NCI-H2081 treated with DMSO at 0.1 percent for 48 hours (cell line): ENCODE measurements around the gene LRRC8B.
"Not testable (repeated sequence)": the region's sequence is repeated elsewhere in the genome, so short reads cannot be mapped to it uniquely, and the experiment has no call there.

Experiments used
- DNase-seq: peaks from one replicate; lab custom pipeline; 2025; lab: John Stamatoyannopoulos, UW

LRRC8B gene

GRCh38 chr1:89584781-89585180 is 60.2 kb downstream of the LRRC8B start:
- DNase-seq: no peak

- no peak for DNase-seq
Observed at GRCh38 chr1:89587729-89588161, 63.1 kb downstream of the LRRC8B start.

GRCh38 chr1:89588480-89588879 is 63.9 kb downstream of the LRRC8B start:
- no peak for DNase-seq

- DNase-seq: no peak
Observed at GRCh38 chr1:89589515-89589914, 64.9 kb downstream of the LRRC8B start.

GRCh38 chr1:89590341-89591080 is 65.9 kb downstream of the LRRC8B start:
- no peak for DNase-seq

GRCh38 chr1:89592861-89593302 is 68.3 kb downstream of the LRRC8B start:
- not testable (repeated sequence) for DNase-seq

- no peak for DNase-seq
Observed at GRCh38 chr1:89594096-89594740, 69.6 kb downstream of the LRRC8B start.

- DNase-seq: no peak
Observed at GRCh38 chr1:89596698-89597097, 72.1 kb downstream of the LRRC8B start.

GRCh38 chr1:89598450-89599331 is 74.1 kb downstream of the LRRC8B start:
- DNase-seq: no peak

GRCh38 chr1:89599332-89599630 is 74.7 kb downstream of the LRRC8B start:
- no peak for DNase-seq

GRCh38 chr1:89600451-89601224 is 76.0 kb downstream of the LRRC8B start:
- no peak for DNase-seq

- DNase-seq: no peak
Observed at GRCh38 chr1:89602871-89603404, 78.3 kb downstream of the LRRC8B start.

- DNase-seq: no peak
Observed at GRCh38 chr1:89603651-89604413, 79.2 kb downstream of the LRRC8B start.

- no peak for DNase-seq
Observed at GRCh38 chr1:89604414-89604735, 79.7 kb downstream of the LRRC8B start.

- no peak for DNase-seq
Observed at GRCh38 chr1:89605692-89606091, 81.1 kb downstream of the LRRC8B start.

GRCh38 chr1:89606227-89606980 is 81.8 kb downstream of the LRRC8B start:
- DNase-seq: no peak

- DNase-seq: no peak
Observed at GRCh38 chr1:89607156-89607555, 82.5 kb downstream of the LRRC8B start.

- no peak for DNase-seq
Observed at GRCh38 chr1:89607586-89608318, 83.1 kb downstream of the LRRC8B start.

GRCh38 chr1:89608319-89608983 is 83.8 kb downstream of the LRRC8B start:
- DNase-seq: no peak
